ENCODE measurements around the gene MRPL50. TPM values are rescaled to one million over a fixed set of nuclear protein-coding genes. Genes with fewer than 3 reads are reported as not detected.

Gene MRPL50
- 8.8 TPM for polyA plus RNA-seq (2012; ENCODE audit: low read depth, missing spikeins)

DNA sequence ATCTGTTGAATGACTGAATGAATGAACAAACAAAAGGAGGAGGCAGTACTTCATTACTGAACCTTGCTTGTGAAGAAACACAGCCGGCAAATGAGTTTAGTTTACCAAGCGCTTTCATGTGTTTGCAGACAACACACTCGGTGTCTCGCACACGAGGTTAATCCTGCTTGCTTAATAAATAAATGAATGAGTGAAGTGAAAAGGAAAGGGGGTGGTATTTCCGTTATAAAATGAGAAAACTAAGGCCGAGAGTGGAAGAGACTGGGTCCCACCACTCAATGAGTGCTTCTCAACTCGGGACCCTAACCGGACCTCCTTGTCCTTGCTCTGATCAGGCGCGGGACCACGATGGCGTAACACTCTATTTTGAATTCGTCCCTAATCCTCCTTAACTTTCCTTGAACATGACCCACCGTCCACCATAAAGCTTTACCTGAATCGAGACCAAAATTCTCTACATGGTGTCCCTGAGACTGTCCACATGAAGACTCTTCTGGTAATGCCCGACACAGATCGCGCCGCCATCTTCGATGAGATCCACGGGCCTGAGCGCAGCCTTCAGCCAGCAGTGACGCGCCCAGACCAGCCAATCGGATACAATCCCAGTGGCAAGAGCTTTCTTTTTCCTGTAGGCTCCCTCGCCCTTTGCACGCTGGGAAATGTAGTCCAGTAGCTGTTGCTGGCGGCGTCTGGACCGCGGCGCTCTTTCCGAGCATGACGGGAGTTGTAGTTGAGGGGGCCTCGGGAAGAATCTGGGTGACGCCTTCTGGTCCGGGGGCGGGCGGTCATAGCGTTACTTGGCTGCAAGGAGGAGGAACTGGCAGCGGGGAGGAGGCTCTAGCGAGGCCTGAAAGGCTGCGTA is at the start of gene MRPL50, which contains the start of gene ZNF189:
Gene MRPL50 (minus strand): TSS at position 551 of the 862 bp plus-strand sequence. CDS start 26 bp downstream, at position 525.
Gene ZNF189 (plus strand): TSS at position 784 of the 862 bp plus-strand sequence. CDS start 306 bp downstream, outside the sequence.
- peak; percentile 94 for FAIRE-seq
- peak; percentile 71 for DNase-seq (ENCODE audit: insufficient read length, low spot score)

DNA sequence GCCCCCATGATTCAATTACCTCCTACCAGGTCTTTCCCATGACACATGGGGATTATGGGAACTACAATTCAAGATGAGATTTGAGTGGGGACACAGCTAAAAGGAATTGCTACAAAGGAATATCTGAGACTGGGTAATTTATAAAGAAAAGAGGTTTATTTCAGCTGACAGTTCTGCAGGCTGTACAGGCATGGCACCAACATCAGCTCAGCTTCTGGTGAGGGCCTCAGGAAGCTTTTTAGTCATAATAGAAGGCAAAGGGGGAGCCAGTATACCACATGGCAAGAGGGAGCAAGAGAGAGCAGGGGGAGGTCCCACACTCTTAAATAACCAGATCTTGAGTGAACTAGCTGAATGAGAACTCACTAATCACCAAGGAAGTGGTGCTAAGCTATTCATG is 48.3 kb upstream of the MRPL50 start:
- no peak for FAIRE-seq
- no peak for DNase-seq (ENCODE audit: insufficient read length, low spot score)
- TF ChIP-seq SPI1 (IDR thresholded peaks at IDR 0.05; ENCODE audit: low read depth, low read length): no peak
- no peak for TF ChIP-seq TAF1 (IDR thresholded peaks at IDR 0.05; ENCODE audit: low read depth, low read length)
- no peak for TF ChIP-seq POLR2AphosphoS5 (IDR thresholded peaks at IDR 0.05; ENCODE audit: low read depth, low read length)
- TF ChIP-seq POU2F2 (IDR thresholded peaks at IDR 0.05; ENCODE audit: low read depth, low read length): no peak
- TF ChIP-seq POLR2A (IDR thresholded peaks at IDR 0.05; ENCODE audit: low read depth, low read length): no peak

More for the DNA sequence above, at the start of gene MRPL50, which contains the start of gene ZNF189:
- TF ChIP-seq PAX5 (IDR thresholded peaks at IDR 0.05; ENCODE audit: insufficient read depth, low read length, severe bottlenecking) (no peak), TAF1 (IDR thresholded peaks at IDR 0.05; ENCODE audit: low read depth, low read length) (peak; percentile 86), POLR2AphosphoS5 (IDR thresholded peaks at IDR 0.05; ENCODE audit: low read depth, low read length) (peak; percentile 95), POLR2A (IDR thresholded peaks at IDR 0.05; ENCODE audit: low read depth, low read length) (peak; percentile 95), POU2F2 (IDR thresholded peaks at IDR 0.05; ENCODE audit: low read depth, low read length) (no peak), SPI1 (IDR thresholded peaks at IDR 0.05; ENCODE audit: low read depth, low read length) (peak; percentile 53)

DNA sequence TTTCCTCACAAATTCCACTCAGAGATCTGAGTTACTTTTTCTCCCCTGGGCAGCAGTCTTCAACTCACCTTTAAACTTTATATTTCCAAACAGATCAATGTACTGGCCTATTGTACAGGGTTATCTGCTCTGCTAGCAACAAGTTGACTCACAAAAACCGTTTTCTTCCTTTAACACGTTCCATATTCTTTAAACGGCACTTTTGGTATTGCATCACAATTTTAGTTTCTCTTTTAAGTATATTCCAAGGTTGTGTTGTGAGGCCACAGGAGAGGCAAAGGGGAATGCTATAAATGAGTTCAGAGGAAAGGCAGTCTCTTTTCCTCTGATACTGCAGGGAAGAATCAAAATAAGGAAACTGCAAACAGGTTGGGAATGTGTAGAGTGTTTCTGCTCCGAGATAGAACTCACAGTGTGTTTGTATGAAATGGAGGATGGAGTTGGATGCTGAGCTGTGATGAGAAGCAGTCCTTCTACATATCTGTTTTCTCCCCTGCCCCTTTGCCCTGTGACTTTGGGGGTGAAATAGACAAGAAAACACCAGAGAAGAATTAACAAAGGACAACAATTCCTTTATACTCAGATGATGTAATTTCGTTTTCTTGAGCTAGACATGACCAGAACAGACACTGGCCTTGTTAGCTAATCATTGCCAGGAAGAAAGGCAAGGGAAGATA is 47.1 kb upstream of the MRPL50 start:
- FAIRE-seq: no peak
- no peak for DNase-seq (ENCODE audit: insufficient read length, low spot score)
- TF ChIP-seq POLR2A (IDR thresholded peaks at IDR 0.05; ENCODE audit: low read depth, low read length) (no peak), POLR2AphosphoS5 (IDR thresholded peaks at IDR 0.05; ENCODE audit: low read depth, low read length) (no peak), PAX5 (IDR thresholded peaks at IDR 0.05; ENCODE audit: insufficient read depth, low read length, severe bottlenecking) (no peak), TAF1 (IDR thresholded peaks at IDR 0.05; ENCODE audit: low read depth, low read length) (no peak), POU2F2 (IDR thresholded peaks at IDR 0.05; ENCODE audit: low read depth, low read length) (no peak), SPI1 (IDR thresholded peaks at IDR 0.05; ENCODE audit: low read depth, low read length) (no peak)

- DNase-seq (ENCODE audit: insufficient read length, low spot score): no peak
- FAIRE-seq: no peak
- TF ChIP-seq POLR2AphosphoS5 (IDR thresholded peaks at IDR 0.05; ENCODE audit: low read depth, low read length): no peak
- TF ChIP-seq POLR2A (IDR thresholded peaks at IDR 0.05; ENCODE audit: low read depth, low read length): no peak
- TF ChIP-seq POU2F2 (IDR thresholded peaks at IDR 0.05; ENCODE audit: low read depth, low read length): no peak
Observed at GRCh38 chr9:101443364-101443771, 45.0 kb upstream of the MRPL50 start.

- TF ChIP-seq SPI1 (IDR thresholded peaks at IDR 0.05; ENCODE audit: low read depth, low read length) (no peak), POU2F2 (IDR thresholded peaks at IDR 0.05; ENCODE audit: low read depth, low read length) (no peak), PAX5 (IDR thresholded peaks at IDR 0.05; ENCODE audit: insufficient read depth, low read length, severe bottlenecking) (no peak), TAF1 (IDR thresholded peaks at IDR 0.05; ENCODE audit: low read depth, low read length) (no peak), POLR2A (IDR thresholded peaks at IDR 0.05; ENCODE audit: low read depth, low read length) (no peak), POLR2AphosphoS5 (IDR thresholded peaks at IDR 0.05; ENCODE audit: low read depth, low read length) (no peak)
- DNase-seq (ENCODE audit: insufficient read length, low spot score) (no peak), FAIRE-seq (no peak)
Observed at GRCh38 chr9:101442736-101443135, 44.3 kb upstream of the MRPL50 start.

DNA sequence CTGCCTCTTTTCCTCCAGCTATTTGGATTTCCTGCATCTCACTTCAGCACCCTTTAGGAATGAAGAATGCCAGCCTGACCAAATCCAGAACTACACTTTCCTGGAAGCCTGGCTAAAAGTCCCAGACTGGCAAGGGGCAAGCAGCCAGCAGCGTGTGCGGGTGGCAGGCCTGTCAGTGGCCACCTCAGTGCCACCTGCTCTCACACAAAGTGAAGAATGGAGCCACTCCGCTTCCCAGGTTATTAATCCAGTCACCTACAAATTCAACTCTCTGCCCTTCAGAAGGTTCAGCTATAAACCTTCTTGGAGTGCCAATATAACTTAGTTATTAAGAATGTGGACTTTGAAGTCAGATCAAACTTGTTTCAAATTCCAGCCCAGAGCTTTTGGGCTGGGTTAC is 43.9 kb upstream of the MRPL50 start:
- TF ChIP-seq SPI1 (IDR thresholded peaks at IDR 0.05; ENCODE audit: low read depth, low read length) (no peak), PAX5 (IDR thresholded peaks at IDR 0.05; ENCODE audit: insufficient read depth, low read length, severe bottlenecking) (no peak), TAF1 (IDR thresholded peaks at IDR 0.05; ENCODE audit: low read depth, low read length) (no peak), POLR2A (IDR thresholded peaks at IDR 0.05; ENCODE audit: low read depth, low read length) (no peak), POU2F2 (IDR thresholded peaks at IDR 0.05; ENCODE audit: low read depth, low read length) (no peak)
- DNase-seq (ENCODE audit: insufficient read length, low spot score): no peak
- no peak for FAIRE-seq

- TF ChIP-seq PAX5 (IDR thresholded peaks at IDR 0.05; ENCODE audit: insufficient read depth, low read length, severe bottlenecking) (no peak), TAF1 (IDR thresholded peaks at IDR 0.05; ENCODE audit: low read depth, low read length) (no peak), POU2F2 (IDR thresholded peaks at IDR 0.05; ENCODE audit: low read depth, low read length) (no peak), POLR2AphosphoS5 (IDR thresholded peaks at IDR 0.05; ENCODE audit: low read depth, low read length) (no peak), POLR2A (IDR thresholded peaks at IDR 0.05; ENCODE audit: low read depth, low read length) (no peak), SPI1 (IDR thresholded peaks at IDR 0.05; ENCODE audit: low read depth, low read length) (no peak)
- FAIRE-seq (no peak), DNase-seq (ENCODE audit: insufficient read length, low spot score) (no peak)
Observed at GRCh38 chr9:101440714-101441230, 42.4 kb upstream of the MRPL50 start.

- DNase-seq (ENCODE audit: insufficient read length, low spot score) (no peak), FAIRE-seq (no peak)
- TF ChIP-seq TAF1 (IDR thresholded peaks at IDR 0.05; ENCODE audit: low read depth, low read length): no peak
- TF ChIP-seq POLR2A (IDR thresholded peaks at IDR 0.05; ENCODE audit: low read depth, low read length): no peak
- no peak for TF ChIP-seq SPI1 (IDR thresholded peaks at IDR 0.05; ENCODE audit: low read depth, low read length)
- TF ChIP-seq POLR2AphosphoS5 (IDR thresholded peaks at IDR 0.05; ENCODE audit: low read depth, low read length): no peak
- no peak for TF ChIP-seq POU2F2 (IDR thresholded peaks at IDR 0.05; ENCODE audit: low read depth, low read length)
- no peak for TF ChIP-seq PAX5 (IDR thresholded peaks at IDR 0.05; ENCODE audit: insufficient read depth, low read length, severe bottlenecking)
Observed at GRCh38 chr9:101438523-101438922, 40.1 kb upstream of the MRPL50 start.

DNA sequence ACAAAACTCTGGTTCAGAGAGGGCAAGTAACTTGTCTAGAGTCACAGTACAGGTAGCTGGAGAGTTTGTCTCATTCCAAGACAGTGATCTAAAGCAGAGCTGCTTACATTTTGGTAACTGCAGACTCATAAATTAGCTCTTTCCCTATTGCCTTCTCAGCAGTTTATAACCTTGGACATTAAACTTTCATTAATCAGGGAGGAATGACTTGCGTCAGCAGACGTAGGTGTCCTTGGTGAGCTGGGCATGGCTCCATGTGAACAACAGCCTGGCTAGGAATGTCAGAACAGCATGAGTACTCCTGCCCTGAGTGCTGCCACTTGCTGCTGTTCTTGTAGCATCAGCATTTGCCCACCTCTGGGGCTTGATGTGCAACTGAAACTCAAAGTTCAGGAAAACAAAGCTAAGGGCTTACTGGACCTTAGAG is 39.4 kb upstream of the MRPL50 start:
- DNase-seq (ENCODE audit: insufficient read length, low spot score): no peak
- FAIRE-seq: no peak
- no peak for TF ChIP-seq POLR2AphosphoS5 (IDR thresholded peaks at IDR 0.05; ENCODE audit: low read depth, low read length)
- no peak for TF ChIP-seq SPI1 (IDR thresholded peaks at IDR 0.05; ENCODE audit: low read depth, low read length)
- no peak for TF ChIP-seq PAX5 (IDR thresholded peaks at IDR 0.05; ENCODE audit: insufficient read depth, low read length, severe bottlenecking)
- TF ChIP-seq TAF1 (IDR thresholded peaks at IDR 0.05; ENCODE audit: low read depth, low read length): no peak
- no peak for TF ChIP-seq POU2F2 (IDR thresholded peaks at IDR 0.05; ENCODE audit: low read depth, low read length)
- TF ChIP-seq POLR2A (IDR thresholded peaks at IDR 0.05; ENCODE audit: low read depth, low read length): no peak

Measured in GM12891 (cell line).